ENCODE data around the gene RAD9A.

DNA sequence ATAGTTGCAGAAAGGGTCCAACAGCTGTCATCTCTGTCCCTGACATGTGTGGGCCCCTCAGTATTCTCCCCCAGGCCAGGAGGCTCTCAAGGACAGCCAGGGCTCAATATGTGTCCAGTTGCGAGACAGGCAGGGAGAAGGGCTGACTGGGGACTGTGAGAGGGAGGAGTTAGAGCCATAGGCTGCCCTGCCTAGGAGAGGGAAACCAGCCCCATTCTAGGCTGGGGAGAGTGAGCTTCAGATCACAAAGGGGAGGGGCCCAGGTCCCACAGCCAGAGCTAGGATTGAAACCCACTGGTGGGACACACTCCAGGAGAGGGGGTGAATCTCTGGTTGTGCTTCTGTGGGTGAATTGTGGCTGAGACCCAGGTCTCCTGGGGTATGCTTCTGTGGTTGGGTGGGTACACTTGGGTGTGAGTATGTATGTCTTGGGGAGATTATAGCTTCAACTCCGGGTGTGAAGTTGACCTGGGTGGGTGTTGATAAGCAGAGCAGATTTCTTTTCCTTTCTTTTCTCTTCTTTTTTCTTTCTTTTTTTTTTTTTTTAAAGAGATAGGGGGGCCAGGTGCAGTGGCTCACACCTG is 21.6 kb downstream of the RAD9A start:
- TF ChIP-seq CTCF (conservative IDR thresholded peaks at IDR 0.05) (no peak), ZFX (IDR thresholded peaks at IDR 0.05) (no peak)

All from C4-2B (cell line).